H1 (cell line): ENCODE measurements around the gene ABHD1. TPM values are rescaled to one million over a fixed set of nuclear protein-coding genes. Genes with fewer than 3 reads are reported as not detected.

Source experiments
- CTCF ChIA-PET: fragments of 300-600 bp; sonication (Branson Sonifier 250); formaldehyde crosslinking; loops from one replicate; lab custom pipeline; 2021; ENCODE audit not compliant: partially characterized antibody; lab: Charles Lee
- POLR2A ChIA-PET: fragments of 300-600 bp; sonication (Branson Sonifier 250); formaldehyde crosslinking; loops from one replicate; lab custom pipeline; 2021; ENCODE audit warnings: inconsistent platforms; ENCODE audit not compliant: partially characterized antibody; lab: Charles Lee
- DNase-seq, 2 experiments: peaks; one replicate each; pipeline versions ENCODE4 v3.0.0 to v3.0.0-alpha.2; 2010 to 2022; ENCODE audit warnings: low spot score in 2 of 2, low read depth in 1 of 2, mixed read lengths in 1 of 2
- FAIRE-seq: peaks from 2 replicates; lab custom pipeline; 2011; peaks lifted over from hg19 to GRCh38; lab: Jason Lieb, UNC
- H2AFZ ChIP-seq: 2 replicates; pipeline ENCODE4 v1.8.1; 2012; ENCODE audit warnings: low read length, inconsistent platforms
- H2AK5ac ChIP-seq: 2 replicates; pipeline ENCODE4 v1.6.1; 2013; ENCODE audit warnings: low read depth, low read length
- H2BK120ac ChIP-seq: replicated peaks from 2 replicates; pipeline ENCODE3; 2013; ENCODE audit warnings: low read depth, low read length, inconsistent platforms
- H2BK12ac ChIP-seq: 2 replicates; pipeline ENCODE4 v1.6.1; 2013; ENCODE audit warnings: low read depth, low read length
- H2BK15ac ChIP-seq: 2 replicates; pipeline ENCODE4 v1.6.1; 2013; ENCODE audit warnings: low read length
- H2BK20ac ChIP-seq: 2 replicates; pipeline ENCODE4 v1.6.1; 2013; ENCODE audit warnings: low read length
- H2BK5ac ChIP-seq: 2 replicates; pipeline ENCODE4 v1.6.1; 2013; ENCODE audit warnings: low read depth, low read length
- H3K14ac ChIP-seq: 2 replicates; pipeline ENCODE4 v1.6.1; 2013; ENCODE audit warnings: inconsistent platforms; ENCODE audit not compliant: insufficient read length
- H3K18ac ChIP-seq: 2 replicates; pipeline ENCODE4 v1.6.1; 2013; ENCODE audit warnings: low read length; ENCODE audit errors: extremely low read depth
- H3K23ac ChIP-seq: 2 replicates; pipeline ENCODE4 v1.6.1; 2013; ENCODE audit warnings: inconsistent platforms; ENCODE audit not compliant: insufficient read length
- H3K23me2 ChIP-seq: 2 replicates; pipeline ENCODE4 v1.6.1; 2013; ENCODE audit warnings: low read depth, low read length
- H3K27ac ChIP-seq: 2 replicates; pipeline ENCODE4 v1.6.1; 2011; ENCODE audit warnings: low read depth, low read length, inconsistent platforms
- H3K27me3 ChIP-seq, 4 experiments: replicated peaks in 1 of 4; 1 replicate in 1 of 4; 2 replicates in 3 of 4; pipeline versions ENCODE4 v1.6.1 to v1.8.1; 2011 to 2013; ENCODE audit warnings: low read length in 3 of 4, mild to moderate bottlenecking in 3 of 4, inconsistent platforms in 2 of 4, mixed read lengths in 2 of 4, moderate library complexity in 1 of 4; ENCODE audit not compliant: control insufficient read depth in 3 of 4, insufficient read depth in 3 of 4; ENCODE audit errors: extremely low read depth in 1 of 4
- H3K36me3 ChIP-seq, 4 experiments: 2 replicates each; pipeline versions ENCODE4 v1.6.1 to v1.8.1; 2011 to 2013; ENCODE audit warnings: mild to moderate bottlenecking in 4 of 4, low read length in 3 of 4, moderate library complexity in 2 of 4, control low read depth in 1 of 4, inconsistent platforms in 1 of 4; ENCODE audit not compliant: insufficient read depth in 4 of 4, control insufficient read depth in 2 of 4
- H3K4ac ChIP-seq: replicated peaks from 2 replicates; pipeline ENCODE3; 2013; ENCODE audit warnings: low read length, low read depth, mixed read lengths, inconsistent platforms; ENCODE audit not compliant: insufficient read length
- H3K4me1 ChIP-seq, 4 experiments: replicated peaks in 1 of 4; 1 replicate in 1 of 4; 2 replicates in 3 of 4; pipeline versions ENCODE4 v1.6.1 to v1.8.1; 2011 to 2013; ENCODE audit warnings: low read length in 3 of 4, inconsistent platforms in 2 of 4, mixed read lengths in 1 of 4; ENCODE audit not compliant: insufficient read depth in 4 of 4, control insufficient read depth in 3 of 4
- H3K4me2 ChIP-seq, 2 experiments: 2 replicates each; pipeline versions ENCODE4 v1.6.1 to v1.8.1; 2011 to 2013; ENCODE audit warnings: low read depth in 2 of 2, low read length in 2 of 2, control low read depth in 1 of 2, inconsistent platforms in 1 of 2, mild to moderate bottlenecking in 1 of 2; ENCODE audit not compliant: insufficient read depth in 1 of 2
- H3K4me3 ChIP-seq, 4 experiments: fragments of 200-600, 300-600 bp in 1 of 4; sonication (generic), shearing (Covaris generic), sonication (Bioruptor Twin) in 1 of 4; 2 replicates each; pipeline versions ENCODE4 v1.5.1 to v1.8.1; 2011 to 2016; ENCODE audit warnings: low read length in 4 of 4, low read depth in 3 of 4, control low read depth in 2 of 4, inconsistent platforms in 2 of 4, mild to moderate bottlenecking in 2 of 4, mixed read lengths in 1 of 4, moderate library complexity in 1 of 4; ENCODE audit not compliant: insufficient read depth in 2 of 4; ENCODE audit errors: extremely low read depth in 1 of 4
- H3K56ac ChIP-seq: replicated peaks from 2 replicates; pipeline ENCODE3; 2013; ENCODE audit warnings: low read depth, mild to moderate bottlenecking, mixed read lengths, low read length, inconsistent platforms; ENCODE audit not compliant: insufficient read length
- H3K79me1 ChIP-seq: 2 replicates; pipeline ENCODE4 v1.6.1; 2013; ENCODE audit warnings: low read depth, low read length, control low read depth
- H3K79me2 ChIP-seq, 2 experiments: 2 replicates each; pipeline versions ENCODE4 v1.6.1 to v1.8.1; 2012 to 2013; ENCODE audit warnings: low read length in 2 of 2, mild to moderate bottlenecking in 2 of 2, inconsistent platforms in 1 of 2; ENCODE audit not compliant: insufficient read depth in 2 of 2, control insufficient read depth in 1 of 2
- H3K9ac ChIP-seq, 4 experiments: replicated peaks in 1 of 4; 1 replicate in 1 of 4; 2 replicates in 3 of 4; pipeline versions ENCODE4 v1.6.1 to v1.8.1; 2011 to 2013; ENCODE audit warnings: low read depth in 3 of 4, low read length in 3 of 4, control low read depth in 2 of 4, mild to moderate bottlenecking in 2 of 4, moderate library complexity in 2 of 4, inconsistent platforms in 1 of 4; ENCODE audit errors: extremely low read depth in 1 of 4
- H3K9me3 ChIP-seq, 2 experiments: 2 replicates each; pipeline versions ENCODE4 v1.6.1 to v1.8.1; 2012 to 2013; ENCODE audit warnings: mild to moderate bottlenecking in 2 of 2, moderate library complexity in 2 of 2, control low read depth in 1 of 2, inconsistent platforms in 1 of 2, low read depth in 1 of 2, low read length in 1 of 2, mixed read lengths in 1 of 2; ENCODE audit not compliant: insufficient read depth in 2 of 2
- H4K20me1 ChIP-seq, 2 experiments: replicated peaks in 1 of 2; 2 replicates each; pipeline versions ENCODE3 to v1.8.1; 2011 to 2013; ENCODE audit warnings: inconsistent platforms in 2 of 2, low read length in 2 of 2, mild to moderate bottlenecking in 1 of 2; ENCODE audit not compliant: insufficient read depth in 2 of 2, control insufficient read depth in 1 of 2
- H4K5ac ChIP-seq: 2 replicates; pipeline ENCODE4 v1.6.1; 2013; ENCODE audit warnings: low read length, low read depth, mixed read lengths, inconsistent platforms; ENCODE audit not compliant: insufficient read length
- H4K8ac ChIP-seq: 2 replicates; pipeline ENCODE4 v1.8.0; 2013; ENCODE audit warnings: mild to moderate bottlenecking, moderate library complexity, low read length, inconsistent platforms; ENCODE audit not compliant: insufficient read depth; ENCODE audit errors: extremely low read depth
- H4K91ac ChIP-seq: replicated peaks from 2 replicates; pipeline ENCODE3; 2013; ENCODE audit warnings: low read length, mixed read lengths, inconsistent platforms; ENCODE audit not compliant: insufficient read length
- NANOG ChIP-seq: IDR thresholded peaks from 2 replicates; pipeline ENCODE4 v1.6.1; 2011; ENCODE audit warnings: low read length, low read depth, mild to moderate bottlenecking, inconsistent platforms; ENCODE audit not compliant: insufficient read depth, poor library complexity, severe bottlenecking
- WGBS, 2 experiments: shearing (Covaris generic) in 1 of 2; methylation state at CpG; one replicate each; pipeline versions ENCODE4 v1.1.6 to v1.1.7; 2013 to 2015; ENCODE audit warnings: low lambda C conversion rate in 2 of 2, mixed read lengths in 2 of 2, inconsistent platforms in 1 of 2, low coverage in 1 of 2, missing lambda C conversion rate in 1 of 2; ENCODE audit not compliant: insufficient replicate concordance in 2 of 2, insufficient coverage in 1 of 2, insufficient read length in 1 of 2; ENCODE audit errors: extremely low coverage in 1 of 2, missing lambda C conversion rate in 1 of 2; 5-methylcytosine and 5-hydroxymethylcytosine counted together
- polyA plus RNA-seq, 7 experiments: library from polyadenylated mRNA; depleted of rRNA in 3 of 7; stranded (reverse) in 5 of 7; unstranded in 2 of 7; fragments of >200 nt in 5 of 7; fragments of 200-250 nt in 2 of 7; gene quantifications; 1 replicate in 5 of 7; 2 replicates in 1 of 7; 4 replicates in 1 of 7; pipeline versions ENCODE4 v1.2.1 to v1.2.3, GENCODE V29; 2011 to 2013; ENCODE audit warnings: missing spikeins in 2 of 7, mixed read lengths in 2 of 7
- total RNA-seq: library from RNA; stranded (reverse); fragmentation: NEBNext Ultra II Directional; extraction: Animal tissue kit (Norgen Biotek cat#: 25700); gene quantifications from 2 replicates; pipeline ENCODE4 v1.2.1, GENCODE V29; 2021

Gene ABHD1
- total and polyA plus RNA-seq, 2 of the 8 experiments (the other 6 are each of a cell fraction or from before 2014, with no cell fraction given), result 0.20 to 1.1 TPM

DNA sequence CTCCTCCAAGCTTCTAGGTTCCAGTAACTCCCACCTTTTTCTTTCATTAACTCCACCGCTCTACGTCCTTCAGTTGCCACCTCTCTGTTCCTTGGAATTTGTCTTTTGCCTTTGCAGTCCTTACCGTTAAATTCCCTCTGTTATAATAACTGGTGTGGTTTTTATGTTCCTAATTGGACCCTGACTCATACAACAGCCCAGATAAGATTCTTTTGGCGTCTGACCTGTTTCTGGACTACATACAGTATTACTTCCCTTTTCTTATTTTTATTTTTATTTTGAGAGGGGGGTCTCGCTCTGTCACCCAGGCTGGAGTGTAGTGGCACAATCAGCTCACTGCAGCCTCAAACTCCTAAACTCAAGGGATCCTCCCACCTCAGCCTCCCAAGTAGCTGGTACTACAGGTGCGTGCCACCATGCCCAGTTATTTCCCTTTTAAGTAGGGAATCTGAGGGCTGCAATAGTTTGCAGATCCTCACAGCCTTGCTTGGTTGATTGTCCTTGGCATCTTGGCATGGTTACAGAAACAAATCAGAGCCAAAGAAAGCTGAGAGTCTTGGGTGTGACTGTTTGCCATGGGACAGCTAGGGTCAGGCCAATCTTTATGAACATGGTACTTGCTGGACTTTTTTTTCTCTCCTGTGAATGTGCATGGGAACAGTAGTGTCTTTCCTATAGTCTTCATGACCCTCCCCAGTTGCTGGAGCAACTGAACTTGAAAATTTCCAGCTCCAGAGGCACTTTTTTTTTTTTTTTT, 47.1 kb downstream of the ABHD1 start:
- no peak overlapping the region for H2AK5ac ChIP-seq
- H3K23ac ChIP-seq, result no peak overlapping the region
- H3K9ac ChIP-seq, result no peak overlapping the region
- FAIRE-seq, result no peak
- no peaks in the 10 kb centered on the region; a peak in 4 of 7 replicates for H3K27me3 ChIP-seq
- no peak overlapping the region for H4K8ac ChIP-seq
- no peak overlapping the region for H2BK15ac ChIP-seq
- no peak overlapping the region for H2BK20ac ChIP-seq
- H2BK12ac ChIP-seq, result no peak overlapping the region
- 90% methylated on average over 6 of the region's 6 CpGs; no CpG with 5 or more reads in 1 of the 2 experiments for WGBS, 2 experiments
- H2BK120ac ChIP-seq, result no peak overlapping the region
- peak overlapping the region; percentile 17; the same call in 1 of the 2 replicates for H2AFZ ChIP-seq
- no peak overlapping the region for H3K56ac ChIP-seq
- H3K18ac ChIP-seq, result no peak overlapping the region
- no peaks in the 10 kb centered on the region for H3K36me3 ChIP-seq
- ChIA-PET POLR2A (interaction anchor here (0.6 to 1.7 kb wide), 3 partner anchors 41 to 85 kb away, joined by 3 to 6 read pairs (median 3); partner anchors contain the start of genes ATRAID and SLC5A6), CTCF (interaction anchor here (0.6 to 3.7 kb wide), 26 partner anchors 11 to 400 kb away, joined by 3 to 36 read pairs (median 6); partner anchors contain the start of genes PREB, PRR30 and TCF23)
- H3K4me2 ChIP-seq, result peak overlapping the region in 1 of 2 experiments; percentile 37; a peak in 1 of 4 replicates
- H3K79me2 ChIP-seq, result no peaks in the 10 kb centered on the region
- no peak overlapping the region; a peak in 1 of 8 replicates for H3K4me3 ChIP-seq
- H2BK5ac ChIP-seq, result no peak overlapping the region
- H3K23me2 ChIP-seq, result no peaks in the 10 kb centered on the region; the same call in 1 of the 2 replicates
- no peak overlapping the region for H4K5ac ChIP-seq
- H3K79me1 ChIP-seq, result no peaks in the 10 kb centered on the region; the same call in 1 of the 2 replicates
- TF ChIP-seq NANOG, result no peak
- TF ChIP-seq, all 59 proteins: peak for 0
- Histone ChIP-seq H3K27ac (no peak overlapping the region), H3K4ac (no peak overlapping the region), H3K4me1 (no peaks in the 10 kb centered on the region; a peak in 2 of 7 replicates), H4K91ac (no peak overlapping the region), H3K14ac (no peak overlapping the region), H3K9me3 (no peaks in the 10 kb centered on the region), H4K20me1 (no peaks in the 10 kb centered on the region)
- no peak for DNase-seq
